HK-2 (cell line): ENCODE data around the gene SCCPDH.
A peak's percentile ranks its signal among the peaks of the same experiment; 100 is the strongest.
"Not testable (repeated sequence)": the region's sequence is repeated elsewhere in the genome, so short reads cannot be mapped to it uniquely, and the experiment has no call there.

Source experiments
- DNase-seq: peaks from one replicate; pipeline ENCODE4 v3.0.0-alpha.2; 2018; ENCODE audit not compliant: unreplicated experiment

The SCCPDH gene, protein sequence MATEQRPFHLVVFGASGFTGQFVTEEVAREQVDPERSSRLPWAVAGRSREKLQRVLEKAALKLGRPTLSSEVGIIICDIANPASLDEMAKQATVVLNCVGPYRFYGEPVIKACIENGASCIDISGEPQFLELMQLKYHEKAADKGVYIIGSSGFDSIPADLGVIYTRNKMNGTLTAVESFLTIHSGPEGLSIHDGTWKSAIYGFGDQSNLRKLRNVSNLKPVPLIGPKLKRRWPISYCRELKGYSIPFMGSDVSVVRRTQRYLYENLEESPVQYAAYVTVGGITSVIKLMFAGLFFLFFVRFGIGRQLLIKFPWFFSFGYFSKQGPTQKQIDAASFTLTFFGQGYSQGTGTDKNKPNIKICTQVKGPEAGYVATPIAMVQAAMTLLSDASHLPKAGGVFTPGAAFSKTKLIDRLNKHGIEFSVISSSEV

GRCh38 chr1:246724016-246724730, at the start of gene SCCPDH:
Gene SCCPDH (plus strand): TSS chr1:246724409. CDS start chr1:246724423, 14 bp downstream.
- DNase-seq, result peak; percentile 92

GRCh38 chr1:246677842-246678241, 46.4 kb upstream of the SCCPDH start:
- DNase-seq, result no peak

- no peak for DNase-seq
Observed at GRCh38 chr1:246678816-246679793, 45.1 kb upstream of the SCCPDH start.

DNA sequence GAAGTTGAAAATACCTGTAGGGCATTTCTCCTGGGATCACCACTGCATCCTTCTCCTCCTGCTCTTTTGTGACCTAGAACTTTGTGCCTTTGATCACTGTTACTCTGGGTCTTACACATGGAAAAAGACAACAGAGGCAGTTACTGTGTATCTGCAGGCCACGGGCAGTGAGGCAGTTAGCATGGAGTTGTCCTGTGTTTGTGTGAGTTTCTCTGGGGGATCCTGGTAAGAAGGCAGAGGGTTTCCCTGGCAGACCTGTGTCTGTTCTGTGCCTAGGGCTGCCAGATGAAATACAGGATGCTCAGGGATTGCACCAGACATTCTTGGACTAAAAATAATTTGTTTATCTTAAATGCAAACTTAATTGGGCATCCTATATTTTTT, 44.4 kb upstream of the SCCPDH start:
- DNase-seq, result no peak

- DNase-seq, result no peak
Observed at GRCh38 chr1:246680190-246680589, 44.0 kb upstream of the SCCPDH start.

DNA sequence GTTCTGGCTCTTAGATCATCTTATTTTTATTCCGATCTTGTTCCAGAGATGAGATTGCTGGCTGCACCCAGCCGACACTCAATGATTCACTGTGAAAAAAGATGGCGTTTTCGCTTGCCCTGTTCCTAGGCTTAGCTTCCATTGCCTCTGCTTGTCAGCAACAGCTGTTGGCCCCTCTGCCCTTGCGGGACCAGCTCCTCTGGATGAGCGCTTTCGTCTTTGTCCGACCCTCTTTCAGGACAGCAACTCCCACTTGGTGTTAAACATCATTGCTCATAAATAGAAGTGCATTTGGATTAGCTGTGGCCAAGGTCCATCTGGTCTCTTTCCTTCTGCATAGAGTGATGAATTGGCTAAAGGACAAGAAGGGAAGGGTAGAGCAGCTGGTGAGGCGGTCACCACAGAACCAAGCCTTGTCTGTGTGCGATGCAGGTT, 43.5 kb upstream of the SCCPDH start:
- DNase-seq, result no peak

GRCh38 chr1:246681900-246682895, 42.0 kb upstream of the SCCPDH start:
- no peak for DNase-seq

- DNase-seq, result no peak
Observed at GRCh38 chr1:246683521-246683920, 40.7 kb upstream of the SCCPDH start.

GRCh38 chr1:246687002-246687401, 37.2 kb upstream of the SCCPDH start:
- no peak for DNase-seq

DNA sequence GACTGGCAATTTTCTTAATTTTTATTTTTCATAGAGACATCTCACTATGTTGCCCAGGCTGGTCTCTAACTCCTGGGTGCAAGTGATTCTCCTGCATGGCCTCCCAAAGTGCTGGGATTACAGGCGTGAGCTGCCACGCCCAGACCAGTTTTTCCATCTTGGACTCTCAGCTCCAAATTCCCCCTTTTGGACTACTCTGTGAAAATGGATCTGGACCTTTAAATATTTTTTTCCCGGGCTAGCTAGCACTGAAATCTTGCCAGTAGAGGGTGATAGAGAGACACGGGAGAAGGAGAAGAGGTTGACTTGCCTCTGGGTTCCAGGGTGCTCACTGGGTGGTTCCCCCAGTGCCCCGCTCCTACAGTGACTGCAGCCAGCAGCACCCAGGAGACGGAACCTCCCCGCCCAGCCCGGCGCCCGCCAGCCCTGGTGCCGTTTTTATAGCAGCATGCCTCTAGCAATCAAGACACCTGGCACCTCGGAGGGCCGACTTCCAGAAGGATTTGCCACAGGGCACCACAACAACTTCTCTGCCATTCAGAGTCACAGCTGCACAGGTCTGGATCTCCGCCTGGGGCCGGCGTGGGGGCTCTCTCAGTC, 34.7 kb upstream of the SCCPDH start:
- peak; percentile 57 for DNase-seq

DNA sequence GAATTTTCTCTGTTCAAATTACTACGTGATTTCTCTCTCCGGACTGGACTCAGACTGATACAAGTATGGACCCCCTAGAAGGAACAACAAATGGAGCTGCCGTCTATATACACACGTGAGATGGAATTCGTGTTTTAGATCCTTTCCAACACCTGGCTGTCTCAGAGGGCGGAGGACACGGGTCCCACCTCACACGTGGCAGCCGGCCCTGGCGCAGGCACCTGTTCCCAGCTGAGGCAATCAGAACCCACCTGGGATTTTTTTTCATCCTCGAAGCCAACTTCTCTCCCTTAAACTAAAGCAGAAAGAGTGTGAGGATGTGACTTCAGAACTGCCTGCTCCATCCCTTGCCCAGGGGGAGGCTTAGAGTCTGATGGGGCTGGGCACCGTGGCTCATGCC, 34.1 kb upstream of the SCCPDH start:
- no peak for DNase-seq

- no peak for DNase-seq
Observed at GRCh38 chr1:246691622-246692495, 32.4 kb upstream of the SCCPDH start.

- not testable (repeated sequence) for DNase-seq
Observed at GRCh38 chr1:246694213-246694895, 29.9 kb upstream of the SCCPDH start.

GRCh38 chr1:246695136-246695535, 29.1 kb upstream of the SCCPDH start:
- no peak for DNase-seq

GRCh38 chr1:246695666-246696065, 28.5 kb upstream of the SCCPDH start:
- no peak for DNase-seq

GRCh38 chr1:246698466-246699094, 25.6 kb upstream of the SCCPDH start:
- no peak for DNase-seq

DNA sequence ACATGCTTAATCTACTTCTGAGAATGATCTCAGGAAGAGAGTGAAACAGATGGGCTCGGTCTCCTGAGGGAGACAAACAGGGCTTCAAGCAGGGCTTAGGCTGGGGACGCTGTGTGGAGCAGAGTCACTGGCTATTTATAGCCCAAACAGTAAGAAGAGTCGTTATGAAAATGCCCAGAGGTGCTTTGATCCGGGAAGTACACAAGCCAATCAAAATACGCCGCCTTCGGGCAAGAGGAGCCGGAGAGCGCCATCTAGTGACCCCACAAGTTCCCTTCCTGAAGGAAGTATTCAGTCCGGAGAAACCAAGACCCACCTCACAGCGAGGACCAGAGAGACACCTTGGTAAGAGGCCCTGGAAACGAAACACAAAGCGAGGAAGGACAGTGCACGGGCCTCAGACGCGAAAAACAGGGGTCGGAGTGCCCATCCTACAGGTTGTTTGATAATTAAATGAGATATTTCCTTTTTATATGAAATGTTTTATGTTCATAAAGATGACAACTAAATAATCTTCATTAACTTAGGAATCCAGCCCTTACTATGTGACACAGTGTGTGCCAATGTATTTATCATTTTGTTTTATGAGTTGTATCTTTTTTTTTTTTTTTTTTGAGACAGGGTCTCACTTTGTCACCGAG, 25.0 kb upstream of the SCCPDH start:
- DNase-seq, result peak; percentile 92

GRCh38 chr1:246703581-246703980, 20.6 kb upstream of the SCCPDH start:
- no peak for DNase-seq
